H9 (cell line): ENCODE results near the gene CUBN. TPM values are rescaled to one million over a fixed set of nuclear protein-coding genes. Genes with fewer than 3 reads are reported as not detected.
A peak's percentile ranks its signal among the peaks of the same experiment; 100 is the strongest.

Experiments used
- DNase-seq: peaks from one replicate; pipeline ENCODE4 v3.0.0-alpha.2; 2017
- H2AFZ ChIP-seq: one replicate; pipeline ENCODE4 v1.6.1; 2013; ENCODE audit warnings: mild to moderate bottlenecking, low read length, control low read depth, moderate library complexity
- H2AK5ac ChIP-seq: 2 replicates; pipeline ENCODE4 v1.6.1; 2013; ENCODE audit warnings: low read length, control low read depth, mixed read lengths; ENCODE audit not compliant: insufficient read length
- H2BK120ac ChIP-seq: one replicate; pipeline ENCODE4 v1.6.1; 2013; ENCODE audit warnings: low read depth, mild to moderate bottlenecking, low read length, control low read depth, inconsistent platforms; ENCODE audit not compliant: poor library complexity, severe bottlenecking
- H2BK12ac ChIP-seq: 2 replicates; pipeline ENCODE4 v1.6.1; 2013; ENCODE audit warnings: low read length, control low read depth, mixed read lengths, low read depth; ENCODE audit not compliant: insufficient read length
- H2BK15ac ChIP-seq: 2 replicates; pipeline ENCODE4 v1.6.1; 2013; ENCODE audit warnings: low read depth, low read length, control low read depth
- H2BK20ac ChIP-seq: one replicate; pipeline ENCODE4 v1.6.1; 2013; ENCODE audit warnings: low read depth, mild to moderate bottlenecking, low read length, control low read depth, inconsistent platforms; ENCODE audit not compliant: poor library complexity, severe bottlenecking
- H2BK5ac ChIP-seq: 2 replicates; pipeline ENCODE4 v1.6.1; 2013; ENCODE audit warnings: low read length, control low read depth, mixed read lengths; ENCODE audit not compliant: insufficient read length
- H3K14ac ChIP-seq: 2 replicates; pipeline ENCODE4 v1.6.1; 2013; ENCODE audit warnings: low read length, control low read depth; ENCODE audit not compliant: insufficient read depth
- H3K18ac ChIP-seq: 2 replicates; pipeline ENCODE4 v1.6.1; 2013; ENCODE audit warnings: low read depth, mild to moderate bottlenecking, mixed read lengths, low read length, control low read depth; ENCODE audit not compliant: insufficient read length
- H3K23ac ChIP-seq: 2 replicates; pipeline ENCODE4 v1.6.1; 2013; ENCODE audit warnings: low read length, control low read depth, mixed read lengths, low read depth; ENCODE audit not compliant: insufficient read length
- H3K23me2 ChIP-seq: 2 replicates; pipeline ENCODE4 v1.6.1; 2013; ENCODE audit warnings: low read depth, mild to moderate bottlenecking, mixed read lengths, low read length, control low read depth; ENCODE audit not compliant: insufficient read length, poor library complexity, severe bottlenecking
- H3K27ac ChIP-seq: 2 replicates; pipeline ENCODE4 v1.5.1; 2013; ENCODE audit warnings: low read length, control low read depth, mixed read lengths, low read depth; ENCODE audit not compliant: insufficient read length
- H3K27me3 ChIP-seq: 2 replicates; pipeline ENCODE4 v1.6.1; 2013; ENCODE audit warnings: low read length, control low read depth, inconsistent platforms; ENCODE audit not compliant: insufficient read depth
- H3K4ac ChIP-seq: 2 replicates; pipeline ENCODE4 v1.6.1; 2013; ENCODE audit warnings: low read depth, mild to moderate bottlenecking, control low read depth, inconsistent platforms, low read length, moderate library complexity
- H3K4me1 ChIP-seq: 2 replicates; pipeline ENCODE4 v1.6.1; 2013; ENCODE audit warnings: low read length, control low read depth, inconsistent platforms; ENCODE audit not compliant: insufficient read depth
- H3K4me2 ChIP-seq: 2 replicates; pipeline ENCODE4 v1.6.1; 2013; ENCODE audit warnings: low read length, control low read depth, mixed read lengths; ENCODE audit not compliant: insufficient read length, insufficient read depth
- H3K56ac ChIP-seq: 2 replicates; pipeline ENCODE4 v1.6.1; 2013; ENCODE audit warnings: low read depth, mild to moderate bottlenecking, mixed read lengths, low read length, control low read depth; ENCODE audit not compliant: insufficient read length
- H3K79me1 ChIP-seq: 2 replicates; pipeline ENCODE4 v1.6.1; 2013; ENCODE audit warnings: low read depth, mild to moderate bottlenecking, moderate library complexity, low read length, control low read depth, inconsistent platforms; ENCODE audit not compliant: insufficient read depth, poor library complexity, severe bottlenecking
- H3K79me2 ChIP-seq: 2 replicates; pipeline ENCODE4 v1.6.1; 2013; ENCODE audit warnings: low read length, control low read depth, inconsistent platforms; ENCODE audit not compliant: insufficient read depth
- H3K9ac ChIP-seq: 2 replicates; pipeline ENCODE4 v1.6.1; 2013; ENCODE audit warnings: low read length, control low read depth, mixed read lengths; ENCODE audit not compliant: insufficient read length; ENCODE audit errors: extremely low read depth
- H3K9me3 ChIP-seq: one replicate; pipeline ENCODE4 v1.6.1; 2013; ENCODE audit warnings: low read depth, low read length, inconsistent platforms; ENCODE audit not compliant: control insufficient read depth
- H3T11ph ChIP-seq: one replicate; pipeline ENCODE4 v1.6.1; 2013; ENCODE audit warnings: mild to moderate bottlenecking, low read length, control low read depth, inconsistent platforms
- H4K20me1 ChIP-seq: one replicate; pipeline ENCODE4 v1.6.1; 2013; ENCODE audit not compliant: control insufficient read depth, insufficient read length, insufficient read depth
- H4K5ac ChIP-seq: 2 replicates; pipeline ENCODE4 v1.6.1; 2013; ENCODE audit warnings: low read depth, mild to moderate bottlenecking, mixed read lengths, low read length, control low read depth; ENCODE audit not compliant: insufficient read length
- H4K8ac ChIP-seq: replicated peaks from 2 replicates; pipeline ENCODE4 v1.6.1; 2013; ENCODE audit warnings: low read length, control low read depth, mixed read lengths, low read depth; ENCODE audit not compliant: insufficient read length
- H4K91ac ChIP-seq: 2 replicates; pipeline ENCODE4 v1.6.1; 2013; ENCODE audit warnings: low read depth, mild to moderate bottlenecking, moderate library complexity, mixed read lengths, low read length, control low read depth; ENCODE audit not compliant: insufficient read length
- H3K27ac Mint-ChIP-seq, 3 experiments: 2 replicates in 2 of 3; 3 replicates in 1 of 3; pipeline ENCODE4 v1.8.0; 2020 to 2021; ENCODE audit warnings: mixed read lengths in 3 of 3, mild to moderate bottlenecking in 1 of 3, moderate library complexity in 1 of 3
- H3K27me3 Mint-ChIP-seq: 2 replicates; pipeline ENCODE4 v1.8.0; 2021; ENCODE audit warnings: low read depth, mild to moderate bottlenecking, moderate library complexity, mixed read lengths
- H3K36me3 Mint-ChIP-seq, 3 experiments: 2 replicates in 2 of 3; 3 replicates in 1 of 3; pipeline ENCODE4 v1.8.0; 2020 to 2021; ENCODE audit warnings: low read depth in 3 of 3, mixed read lengths in 3 of 3; ENCODE audit not compliant: insufficient read depth in 1 of 3
- H3K4me1 Mint-ChIP-seq, 2 experiments: 2 replicates each; pipeline ENCODE4 v1.8.0; 2020; ENCODE audit warnings: mixed read lengths in 2 of 2
- H3K4me3 Mint-ChIP-seq, 2 experiments: 2 replicates in 1 of 2; 3 replicates in 1 of 2; pipeline ENCODE4 v1.8.0; 2020 to 2021; ENCODE audit warnings: mild to moderate bottlenecking in 2 of 2, mixed read lengths in 2 of 2, moderate library complexity in 1 of 2
- H3K9me3 Mint-ChIP-seq, 2 experiments: 2 replicates in 1 of 2; 3 replicates in 1 of 2; pipeline ENCODE4 v1.8.0; 2020; ENCODE audit warnings: mild to moderate bottlenecking in 2 of 2, mixed read lengths in 2 of 2, moderate library complexity in 1 of 2
- CTCF ChIP-seq: fragments of 200-600 bp; sonication (generic); conservative IDR thresholded peaks from 3 replicates; pipeline ENCODE4 v1.8.0; 2021; ENCODE audit warnings: antibody characterized with exemption, mild to moderate bottlenecking
- WGBS: extraction: QIAGEN DNeasy Blood & Tissue Kit; methylation state at CpG from one replicate; pipeline ENCODE4 v1.1.7; 2013; ENCODE audit warnings: missing lambda C conversion rate, low lambda C conversion rate, mixed read lengths; ENCODE audit not compliant: insufficient read length; ENCODE audit errors: extremely low coverage; 5-methylcytosine and 5-hydroxymethylcytosine counted together
- total RNA-seq: library from RNA; stranded (reverse); gene quantifications from 2 replicates; pipeline ENCODE4 v1.2.1, GENCODE V29; 2021

The CUBN gene
- total RNA-seq, 1 experiment from 2014 or later: 0.26 TPM

GRCh38 chr10:17171141-17171641 lies 41.6 kb upstream of the CUBN start:
- Histone ChIP-seq H3K79me2 (no peaks in the 10 kb centered on the region), H3K4ac (no peak overlapping the region), H4K8ac (no peak overlapping the region), H2BK5ac (no peak overlapping the region), H4K91ac (no peak overlapping the region), H3K18ac (no peak overlapping the region), H2AFZ (no peak overlapping the region), H3T11ph (no peak overlapping the region), H3K23me2 (no peaks in the 10 kb centered on the region), H3K27me3 (no peaks in the 10 kb centered on the region), H3K27ac (no peak overlapping the region), H3K4me1 (peaks cover 3% of the 10 kb centered on the region; the same call in 1 of the 2 replicates), H2BK20ac (no peak overlapping the region), H3K14ac (no peak overlapping the region), H2BK120ac (no peak overlapping the region), H4K20me1 (no peaks in the 10 kb centered on the region), H2BK12ac (no peak overlapping the region), H2BK15ac (no peak overlapping the region), H3K79me1 (no peaks in the 10 kb centered on the region), H4K5ac (no peak overlapping the region), H3K4me2 (no peak overlapping the region), H3K9me3 (no peaks in the 10 kb centered on the region), H3K56ac (no peak overlapping the region), H3K23ac (no peak overlapping the region), H2AK5ac (no peak overlapping the region), H3K9ac (no peak overlapping the region)
- H3K9me3 Mint-ChIP-seq: no peaks in the 10 kb centered on the region
- H3K4me3 Mint-ChIP-seq: no peak overlapping the region
- WGBS: no CpG with 5 or more reads among the region's 4 CpGs
- H3K27ac Mint-ChIP-seq: peak overlapping the region in 2 of 3 experiments; percentile 70 to 75; a peak in 4 of 7 replicates
- H3K36me3 Mint-ChIP-seq: peaks cover 0 to 9% (median 3%) of the 10 kb centered on the region in 3 experiments; a peak in 1 of 7 replicates
- peaks cover 12 to 14% of the 10 kb centered on the region in 2 experiments for H3K4me1 Mint-ChIP-seq
- DNase-seq: no peak
- H3K27me3 Mint-ChIP-seq: no peaks in the 10 kb centered on the region
- no peak for TF ChIP-seq CTCF
